ENCODE results near the gene RNF144A. TPM values are rescaled to one million over a fixed set of nuclear protein-coding genes. Genes with fewer than 3 reads are reported as not detected.

RNF144A gene
- total RNA-seq, 2 experiments from 2014 or later: 49.0 to 50.6 TPM

DNA sequence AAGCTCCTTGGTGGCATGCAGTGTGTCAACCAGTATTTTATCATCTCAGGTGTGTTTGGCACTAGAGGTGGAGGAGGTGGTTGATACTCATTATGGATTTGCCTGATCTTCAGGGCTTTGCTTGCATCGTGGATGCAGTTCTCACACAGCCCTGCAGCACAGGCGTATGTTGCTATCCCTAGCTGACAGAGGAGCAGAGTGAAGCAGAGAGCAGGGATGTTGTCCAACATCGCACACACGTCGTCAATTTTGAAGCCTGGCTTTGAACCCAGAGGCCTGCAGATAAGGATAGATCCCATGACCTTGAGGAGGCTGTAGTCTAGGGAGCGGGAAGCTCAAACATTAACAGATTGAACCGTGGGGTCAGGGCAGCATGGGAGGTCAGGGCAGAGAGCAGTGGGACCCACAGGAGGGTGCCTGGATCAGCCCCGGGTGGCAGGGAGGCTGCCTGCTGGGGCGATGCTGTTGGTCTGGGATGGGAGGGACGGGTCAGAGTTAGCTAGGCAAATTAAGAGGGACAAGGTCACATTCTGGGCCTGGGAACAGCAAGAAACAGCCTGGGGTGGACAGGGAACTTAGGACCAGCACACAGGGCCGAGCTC, 4.2 kb downstream of the RNF144A start:
- CTCF ChIA-PET: interaction anchor here (0.6 to 1.4 kb wide), 4 partner anchors 14 to 1484 kb away, joined by 3 read pairs; no protein-coding TSS in a partner anchor
- peaks cover 77% of the 10 kb centered on the region for H3K4me1 Mint-ChIP-seq (ENCODE audit: low read depth)
- DNase-seq: no peak
- H3K27me3 Mint-ChIP-seq (ENCODE audit: low read depth): no peaks in the 10 kb centered on the region
- peaks cover 16% of the 10 kb centered on the region for H3K36me3 Mint-ChIP-seq (ENCODE audit: low read depth)
- no peak overlapping the region for H3K4me3 Mint-ChIP-seq
- no peak overlapping the region for H3K27ac Mint-ChIP-seq
- intact Hi-C loops (cut with micrococcal nuclease): loop anchor here (2.0 kb wide), 1 partner anchor 123 kb away; no protein-coding TSS in a partner anchor
- no peaks in the 10 kb centered on the region for H3K9me3 Mint-ChIP-seq

DNA sequence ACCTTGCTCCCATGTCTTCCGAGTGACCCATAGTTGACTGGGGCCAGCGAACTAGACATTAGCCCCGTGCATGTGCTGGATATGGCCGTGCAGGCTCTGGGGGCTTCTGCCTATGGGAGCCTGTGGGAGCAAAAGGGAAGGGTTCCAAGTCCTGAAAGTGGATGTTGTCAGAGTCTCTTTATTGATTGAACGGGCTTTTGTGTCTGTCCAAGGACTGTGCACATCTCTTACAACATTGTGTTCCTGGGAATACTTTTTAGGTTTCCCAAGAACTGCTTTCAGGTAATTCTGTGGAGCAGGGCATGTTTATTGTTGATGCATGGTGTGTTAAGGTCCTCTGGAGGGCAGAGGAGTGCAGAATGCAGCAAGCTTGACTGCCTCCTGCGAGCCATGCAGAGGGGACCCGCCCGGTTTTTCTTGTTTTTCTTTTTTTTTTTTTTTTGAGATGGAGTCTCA, 5.0 kb downstream of the RNF144A start:
- Mint-ChIP-seq H3K36me3 (ENCODE audit: low read depth) (peaks cover 23% of the 10 kb centered on the region), H3K4me3 (no peak overlapping the region), H3K4me1 (ENCODE audit: low read depth) (peaks cover 78% of the 10 kb centered on the region), H3K27ac (no peak overlapping the region), H3K27me3 (ENCODE audit: low read depth) (no peaks in the 10 kb centered on the region), H3K9me3 (peaks cover 4% of the 10 kb centered on the region)
- CTCF ChIA-PET: interaction anchor here (0.9 to 1.4 kb wide), 3 partner anchors 42 to 97 kb away, joined by 3 read pairs; no protein-coding TSS in a partner anchor
- no peak for DNase-seq
- intact Hi-C loops (cut with micrococcal nuclease): no loop called here

DNA sequence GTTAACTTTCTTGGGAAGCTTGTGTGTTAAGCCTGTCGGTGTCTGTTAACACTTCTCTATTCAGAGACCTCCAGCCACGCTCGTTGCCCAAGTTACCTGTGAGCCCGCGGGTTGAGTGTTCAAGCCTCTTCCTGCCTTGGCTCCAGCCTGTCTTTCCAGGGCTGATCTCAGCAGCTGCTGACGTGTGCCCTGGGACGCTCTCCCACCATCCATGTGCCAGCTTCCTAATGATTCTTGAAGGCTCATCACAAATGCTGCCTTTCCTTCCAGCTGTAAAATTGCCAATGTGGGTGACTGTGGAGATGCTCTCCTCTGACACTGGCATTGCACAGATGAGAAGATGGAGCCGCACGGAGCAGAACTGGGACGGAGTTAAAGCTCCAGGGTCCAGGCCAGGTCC, 6.1 kb downstream of the RNF144A start:
- no peak overlapping the region for H3K4me3 Mint-ChIP-seq
- intact Hi-C loops (cut with micrococcal nuclease): no loop called here
- peaks cover 83% of the 10 kb centered on the region for H3K4me1 Mint-ChIP-seq (ENCODE audit: low read depth)
- DNase-seq: no peak
- peaks cover 34% of the 10 kb centered on the region for H3K36me3 Mint-ChIP-seq (ENCODE audit: low read depth)
- peaks cover 7% of the 10 kb centered on the region for H3K9me3 Mint-ChIP-seq
- CTCF ChIA-PET: interaction anchor here (0.9 kb wide), 2 partner anchors 14 to 82 kb away, joined by 3 read pairs; no protein-coding TSS in a partner anchor
- no peaks in the 10 kb centered on the region for H3K27me3 Mint-ChIP-seq (ENCODE audit: low read depth)
- H3K27ac Mint-ChIP-seq: no peak overlapping the region

DNA sequence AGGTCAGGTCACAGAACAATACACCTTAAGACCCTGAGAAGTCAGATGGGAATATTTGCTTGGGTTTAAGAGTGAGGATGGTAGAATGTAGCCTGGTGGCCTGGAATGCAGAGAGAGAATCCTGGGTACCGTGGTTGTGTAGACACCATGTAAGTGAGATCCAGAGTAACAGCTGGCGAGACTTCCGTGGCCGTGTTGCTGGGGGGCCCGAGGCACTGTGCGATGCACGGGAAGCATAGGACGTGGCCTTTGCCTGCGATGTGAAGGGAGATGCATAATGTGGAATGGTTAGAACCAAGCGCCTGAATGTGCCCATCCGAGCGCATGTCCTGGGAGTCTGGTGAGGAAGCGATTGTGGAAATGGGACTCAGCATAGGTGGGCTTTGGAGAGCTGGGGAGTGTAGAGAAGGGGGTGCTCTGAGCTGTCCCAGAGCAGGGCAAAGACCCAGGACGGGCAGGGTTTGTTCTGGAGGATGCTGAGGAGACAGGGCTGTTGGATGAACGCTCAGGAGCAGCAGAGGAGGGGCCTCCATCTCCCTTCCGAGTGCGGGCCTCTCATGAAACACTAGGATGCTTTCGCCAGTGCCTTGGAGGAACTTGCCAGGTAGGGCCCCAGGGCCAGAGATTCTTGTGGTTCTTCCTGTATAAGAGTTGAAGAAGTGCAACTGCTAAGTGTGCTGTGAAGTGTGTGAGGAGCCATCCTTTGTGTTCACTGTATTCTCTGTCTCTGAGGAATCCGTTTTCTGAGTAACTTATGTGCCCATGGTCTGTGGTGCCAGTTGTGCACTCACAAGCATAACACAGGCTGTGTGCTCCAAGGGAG, 7.1 kb downstream of the RNF144A start:
- Mint-ChIP-seq H3K4me3 (no peak overlapping the region), H3K27me3 (ENCODE audit: low read depth) (no peaks in the 10 kb centered on the region), H3K4me1 (ENCODE audit: low read depth) (peaks cover 86% of the 10 kb centered on the region), H3K36me3 (ENCODE audit: low read depth) (peaks cover 33% of the 10 kb centered on the region), H3K9me3 (peaks cover 11% of the 10 kb centered on the region), H3K27ac (no peak overlapping the region)
- CTCF ChIA-PET: interaction anchor here (0.9 kb wide), 1 partner anchor 13 kb away, joined by 3 read pairs; no protein-coding TSS in a partner anchor
- no peak for DNase-seq
- intact Hi-C loops (cut with micrococcal nuclease): no loop called here

DNA sequence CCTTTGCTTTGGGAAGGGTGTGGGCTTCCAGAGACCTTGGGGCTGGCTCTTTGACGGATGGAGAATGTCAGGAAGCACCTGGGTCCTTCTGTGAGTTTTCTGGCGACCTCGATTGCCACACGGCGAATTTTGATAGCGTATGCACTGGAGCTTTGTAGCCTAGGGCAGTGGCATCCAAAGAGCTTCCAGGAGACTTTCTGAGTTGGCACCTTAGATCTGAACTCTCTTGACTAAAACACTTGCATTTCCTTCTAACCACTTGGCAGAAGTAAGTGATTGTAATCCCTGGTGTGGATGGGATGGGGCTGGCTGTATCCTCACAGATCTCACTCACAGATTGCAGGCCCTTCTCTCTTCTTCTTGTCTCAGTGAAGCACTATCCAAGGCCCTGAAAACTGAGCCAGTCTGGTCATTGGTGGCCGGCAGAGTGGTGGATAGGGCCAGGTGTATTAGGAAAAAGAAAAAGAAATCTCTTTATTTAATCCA, 7.8 kb downstream of the RNF144A start:
- Mint-ChIP-seq H3K4me3 (no peak overlapping the region), H3K4me1 (ENCODE audit: low read depth) (peaks cover 87% of the 10 kb centered on the region), H3K27me3 (ENCODE audit: low read depth) (no peaks in the 10 kb centered on the region), H3K36me3 (ENCODE audit: low read depth) (peaks cover 30% of the 10 kb centered on the region), H3K27ac (no peak overlapping the region), H3K9me3 (peaks cover 11% of the 10 kb centered on the region)
- DNase-seq: no peak
- CTCF ChIA-PET: interaction anchor here (0.7 to 0.9 kb wide), 2 partner anchors 9 to 28 kb away, joined by 3 to 4 read pairs; no protein-coding TSS in a partner anchor
- intact Hi-C loops (cut with micrococcal nuclease): no loop called here

DNA sequence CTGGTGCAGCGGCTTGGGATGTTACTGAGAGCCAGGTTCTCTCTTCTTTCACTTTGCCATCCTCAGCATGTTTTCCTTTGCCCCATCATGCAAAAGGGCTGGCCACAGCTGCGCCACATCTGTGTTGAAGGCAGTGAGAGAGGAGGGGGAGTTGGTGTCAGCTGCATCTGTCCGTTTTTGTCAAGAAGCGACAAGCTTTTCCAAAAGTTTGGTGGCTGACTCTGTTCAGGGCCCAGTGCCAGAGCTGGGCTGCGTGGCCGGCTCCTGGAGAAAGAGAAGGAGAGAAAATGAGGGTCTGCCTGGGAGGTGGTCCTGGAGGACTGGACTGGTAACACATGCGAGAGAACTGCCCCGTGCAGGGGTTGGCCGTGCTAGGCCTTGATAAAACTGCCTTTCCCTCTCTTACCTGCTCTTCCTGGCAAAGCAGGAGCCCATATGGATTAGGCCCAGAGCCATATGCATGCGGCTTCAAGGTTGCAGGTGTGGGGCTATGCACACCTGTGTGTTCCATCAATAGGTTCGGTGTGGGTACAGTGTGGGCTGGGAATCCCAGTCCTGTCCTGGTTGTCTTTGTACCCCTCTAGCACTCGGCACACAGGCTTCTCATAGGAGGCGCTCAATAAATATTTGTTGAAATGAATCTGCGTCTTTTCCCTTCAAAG, 9.0 kb downstream of the RNF144A start:
- Mint-ChIP-seq H3K27ac (no peak overlapping the region), H3K9me3 (peaks cover 11% of the 10 kb centered on the region), H3K4me1 (ENCODE audit: low read depth) (peaks cover 78% of the 10 kb centered on the region), H3K27me3 (ENCODE audit: low read depth) (no peaks in the 10 kb centered on the region), H3K4me3 (no peak overlapping the region), H3K36me3 (ENCODE audit: low read depth) (peaks cover 35% of the 10 kb centered on the region)
- CTCF ChIA-PET: no interaction called here
- intact Hi-C loops (cut with micrococcal nuclease): no loop called here
- DNase-seq: no peak

DNA sequence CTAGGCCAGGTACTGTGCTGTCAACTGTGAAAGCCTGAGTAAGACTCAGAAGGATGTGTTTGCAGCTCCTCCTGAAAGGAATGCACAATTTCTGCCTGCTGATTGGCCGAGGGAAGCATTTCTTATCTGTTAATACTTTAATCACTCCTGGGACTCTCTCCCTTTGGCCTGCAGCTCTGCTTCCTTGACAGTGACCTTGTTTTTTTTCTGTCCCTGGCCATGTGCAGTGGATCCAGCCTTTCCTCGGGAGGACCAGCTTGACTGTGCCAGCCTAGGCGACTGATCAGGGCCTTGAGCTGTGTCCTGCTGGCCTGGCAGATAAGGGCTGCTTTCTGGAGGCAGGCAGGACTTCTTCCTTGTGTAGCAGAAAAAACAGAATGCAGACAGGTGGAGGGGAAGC, 10.0 kb downstream of the RNF144A start:
- no peak overlapping the region for H3K27ac Mint-ChIP-seq
- CTCF ChIA-PET: no interaction called here
- no peak overlapping the region for H3K4me3 Mint-ChIP-seq
- DNase-seq: no peak
- H3K9me3 Mint-ChIP-seq: peaks cover 19% of the 10 kb centered on the region
- peaks cover 76% of the 10 kb centered on the region for H3K4me1 Mint-ChIP-seq (ENCODE audit: low read depth)
- H3K36me3 Mint-ChIP-seq (ENCODE audit: low read depth): peaks cover 42% of the 10 kb centered on the region
- H3K27me3 Mint-ChIP-seq (ENCODE audit: low read depth): no peaks in the 10 kb centered on the region
- intact Hi-C loops (cut with micrococcal nuclease): no loop called here

DNA sequence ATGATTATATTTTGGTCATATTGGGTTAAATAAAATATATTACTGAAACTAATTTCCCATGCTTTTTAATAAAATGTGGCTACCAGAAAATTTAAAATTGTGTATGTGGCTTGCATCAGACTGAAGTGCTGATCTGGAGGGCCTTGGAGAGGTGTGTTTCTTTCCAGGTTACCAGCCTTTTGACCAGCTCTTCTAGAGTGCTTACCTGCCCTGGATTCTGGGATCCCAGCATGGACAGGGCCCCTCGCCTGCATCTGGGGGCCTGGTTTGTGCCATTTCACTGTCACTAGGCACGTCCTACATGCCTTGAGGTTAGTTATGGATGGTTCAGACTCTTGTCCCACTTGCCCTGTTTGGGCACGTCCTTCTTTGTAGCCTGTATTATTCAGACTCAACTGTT, 10.5 kb downstream of the RNF144A start:
- intact Hi-C loops (cut with micrococcal nuclease): no loop called here
- no peaks in the 10 kb centered on the region for H3K27me3 Mint-ChIP-seq (ENCODE audit: low read depth)
- H3K27ac Mint-ChIP-seq: no peak overlapping the region
- H3K9me3 Mint-ChIP-seq: peaks cover 19% of the 10 kb centered on the region
- H3K4me3 Mint-ChIP-seq: no peak overlapping the region
- DNase-seq: no peak
- peaks cover 71% of the 10 kb centered on the region for H3K4me1 Mint-ChIP-seq (ENCODE audit: low read depth)
- CTCF ChIA-PET: interaction anchor here (1.4 kb wide), 1 partner anchor 22 kb away, joined by 4 read pairs; no protein-coding TSS in a partner anchor
- H3K36me3 Mint-ChIP-seq (ENCODE audit: low read depth): peaks cover 42% of the 10 kb centered on the region

DNA sequence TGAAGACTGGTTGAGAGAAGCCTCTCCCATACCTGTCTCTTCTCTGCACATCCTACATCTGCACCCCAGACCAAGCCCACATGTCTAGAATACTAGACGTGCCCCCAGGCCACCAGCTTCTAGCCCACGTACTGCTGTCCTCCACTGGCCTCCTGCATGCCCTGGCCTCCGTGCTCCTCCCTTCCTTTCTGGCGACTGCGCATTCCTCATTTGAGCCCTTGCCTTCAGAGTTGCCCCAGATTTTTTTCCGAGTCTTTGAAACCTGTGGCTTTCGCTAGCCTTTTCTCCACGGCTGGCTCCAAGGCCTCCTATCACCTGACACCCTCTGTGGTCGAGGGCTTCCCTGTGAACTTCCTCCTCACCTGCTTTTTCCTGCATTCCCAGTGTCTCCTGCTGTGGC, 11.2 kb downstream of the RNF144A start:
- no peak for DNase-seq
- CTCF ChIA-PET: interaction anchor here (0.8 to 2.1 kb wide), 6 partner anchors 14 to 130 kb away, joined by 3 to 6 read pairs (median 4); no protein-coding TSS in a partner anchor
- intact Hi-C loops (cut with micrococcal nuclease): no loop called here
- no peaks in the 10 kb centered on the region for H3K27me3 Mint-ChIP-seq (ENCODE audit: low read depth)
- peaks cover 42% of the 10 kb centered on the region for H3K36me3 Mint-ChIP-seq (ENCODE audit: low read depth)
- peaks cover 19% of the 10 kb centered on the region for H3K9me3 Mint-ChIP-seq
- no peak overlapping the region for H3K27ac Mint-ChIP-seq
- peaks cover 71% of the 10 kb centered on the region for H3K4me1 Mint-ChIP-seq (ENCODE audit: low read depth)
- H3K4me3 Mint-ChIP-seq: no peak overlapping the region

DNA sequence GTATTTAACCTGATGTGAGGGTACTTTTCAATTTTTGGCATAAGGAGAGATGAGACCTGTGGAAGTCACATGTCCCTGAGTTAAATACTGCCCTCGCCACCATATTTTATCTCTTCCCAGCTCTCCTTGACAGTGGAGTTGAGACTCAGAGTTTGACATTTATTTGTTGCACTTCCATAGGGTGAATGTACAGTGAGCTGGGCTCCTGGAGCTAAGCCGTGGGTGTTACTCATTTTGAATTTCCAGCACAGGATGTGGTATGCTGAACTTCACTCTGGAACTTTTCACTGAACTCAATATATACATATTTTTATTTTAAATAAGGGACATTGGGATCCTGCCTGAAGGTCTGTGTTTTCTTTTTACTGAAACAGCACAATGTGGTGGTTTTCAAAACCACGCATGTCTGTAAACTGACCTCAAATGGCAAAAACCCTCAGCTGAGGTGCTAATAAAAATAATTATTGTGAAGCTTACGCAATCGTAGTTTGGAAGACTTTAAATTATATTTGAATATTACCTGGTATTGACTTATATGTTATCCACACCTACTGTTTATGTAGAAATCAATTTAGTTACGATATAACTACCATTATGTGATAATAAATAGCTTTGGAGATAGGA, 12.1 kb downstream of the RNF144A start:
- H3K4me3 Mint-ChIP-seq: no peak overlapping the region
- H3K4me1 Mint-ChIP-seq (ENCODE audit: low read depth): peaks cover 68% of the 10 kb centered on the region
- intact Hi-C loops (cut with micrococcal nuclease): no loop called here
- DNase-seq: no peak
- no peak overlapping the region for H3K27ac Mint-ChIP-seq
- peaks cover 42% of the 10 kb centered on the region for H3K36me3 Mint-ChIP-seq (ENCODE audit: low read depth)
- no peaks in the 10 kb centered on the region for H3K27me3 Mint-ChIP-seq (ENCODE audit: low read depth)
- peaks cover 19% of the 10 kb centered on the region for H3K9me3 Mint-ChIP-seq
- CTCF ChIA-PET: interaction anchor here (0.6 to 2.1 kb wide), 12 partner anchors 10 to 129 kb away, joined by 3 to 10 read pairs (median 4); no protein-coding TSS in a partner anchor

DNA sequence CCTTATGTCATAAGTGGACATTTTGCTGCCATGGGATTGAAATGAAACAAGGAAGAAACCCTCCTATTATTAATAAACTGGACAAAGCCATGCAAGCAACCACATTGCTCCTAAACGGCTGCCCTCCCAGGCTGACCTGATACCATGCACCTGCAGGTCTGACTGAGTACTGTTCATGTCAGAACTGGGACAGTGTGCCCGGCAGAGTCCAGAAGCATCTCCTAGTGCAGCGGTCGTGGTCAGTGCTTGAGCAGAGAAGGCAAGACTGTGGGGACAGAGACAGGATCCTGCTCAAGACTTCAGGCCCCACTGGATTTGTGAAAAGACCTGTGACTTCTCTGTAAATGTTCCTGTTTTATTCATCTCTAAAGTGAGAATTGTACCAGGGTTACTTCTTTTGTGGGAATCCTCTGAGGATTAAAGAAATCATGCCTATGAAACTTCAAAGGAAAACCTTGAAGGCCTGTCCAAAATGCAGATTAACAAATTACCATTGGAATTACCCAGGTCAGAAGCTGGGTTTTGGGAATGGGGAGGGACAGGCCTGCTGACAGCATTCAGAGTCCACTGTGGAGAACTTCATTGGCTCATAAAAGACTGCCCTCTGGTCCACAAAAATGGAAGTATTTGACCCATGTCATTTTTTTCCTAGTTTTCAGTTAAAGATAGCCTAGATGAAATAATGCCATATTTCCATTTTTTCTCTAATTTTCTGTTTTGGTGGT, 13.9 kb downstream of the RNF144A start:
- peaks cover 44% of the 10 kb centered on the region for H3K36me3 Mint-ChIP-seq (ENCODE audit: low read depth)
- CTCF ChIA-PET: interaction anchor here (1.1 to 1.6 kb wide), 2 partner anchors 19 to 114 kb away, joined by 3 read pairs; no protein-coding TSS in a partner anchor

More for the DNA sequence above, 13.9 kb downstream of the RNF144A start:
- intact Hi-C loops (cut with micrococcal nuclease): no loop called here
- H3K4me1 Mint-ChIP-seq (ENCODE audit: low read depth): peaks cover 69% of the 10 kb centered on the region
- H3K9me3 Mint-ChIP-seq: peaks cover 19% of the 10 kb centered on the region
- no peak overlapping the region for H3K4me3 Mint-ChIP-seq
- DNase-seq: no peak
- H3K27ac Mint-ChIP-seq: no peak overlapping the region
- H3K27me3 Mint-ChIP-seq (ENCODE audit: low read depth): no peaks in the 10 kb centered on the region
